PFSK-1 (cell line): ENCODE results near the gene SLCO3A1.

Source experiments
- FOXP2 ChIP-seq: optimal IDR thresholded peaks from 2 replicates; pipeline ENCODE3; 2011; ENCODE audit warnings: borderline replicate concordance, control low read depth, inconsistent platforms; ENCODE audit not compliant: insufficient read depth; ENCODE audit errors: extremely low read length, extremely low read depth
- POLR2AphosphoS5 ChIP-seq: IDR thresholded peaks from 2 replicates; pipeline ENCODE4 v1.6.1; 2012; ENCODE audit warnings: low read depth, mild to moderate bottlenecking, control low read depth, low read length, moderate library complexity
- REST ChIP-seq, 2 experiments: IDR thresholded peaks; 2 replicates each; pipeline versions ENCODE4 v1.6.1 to v1.8.0; 2011 to 2012; ENCODE audit warnings: low read depth in 2 of 2, low read length in 2 of 2, control low read depth in 1 of 2, inconsistent platforms in 1 of 2, mild to moderate bottlenecking in 1 of 2, moderate library complexity in 1 of 2; ENCODE audit not compliant: insufficient read depth in 1 of 2
- SIN3A ChIP-seq: IDR thresholded peaks from 2 replicates; pipeline ENCODE4 v1.6.1; 2012; ENCODE audit warnings: mild to moderate bottlenecking, low read length, moderate library complexity, borderline replicate concordance; ENCODE audit not compliant: insufficient read depth
- TAF1 ChIP-seq: IDR thresholded peaks from 2 replicates; pipeline ENCODE4 v1.6.1; 2012; ENCODE audit warnings: low read length, control low read depth, borderline replicate concordance; ENCODE audit not compliant: insufficient read depth

SLCO3A1 gene

GRCh38 chr15:91881569-91882297 lies 28.2 kb downstream of the SLCO3A1 start:
- no peak for TF ChIP-seq FOXP2
- TF ChIP-seq REST (IDR thresholded peaks at IDR 0.05; ENCODE audit: insufficient read depth in 1 of 2, low read depth in 2 of 2, low read length in 2 of 2), result no peak
- no peak for TF ChIP-seq POLR2AphosphoS5
- no peak for TF ChIP-seq SIN3A
- TF ChIP-seq TAF1, result no peak

- TF ChIP-seq SIN3A, result no peak
- no peak for TF ChIP-seq TAF1
- no peak for TF ChIP-seq FOXP2
- no peak for TF ChIP-seq POLR2AphosphoS5
- TF ChIP-seq REST (IDR thresholded peaks at IDR 0.05; ENCODE audit: insufficient read depth in 1 of 2, low read depth in 2 of 2, low read length in 2 of 2), result no peak
Measured at GRCh38 chr15:91882858-91883586, 29.5 kb downstream of the SLCO3A1 start.

DNA sequence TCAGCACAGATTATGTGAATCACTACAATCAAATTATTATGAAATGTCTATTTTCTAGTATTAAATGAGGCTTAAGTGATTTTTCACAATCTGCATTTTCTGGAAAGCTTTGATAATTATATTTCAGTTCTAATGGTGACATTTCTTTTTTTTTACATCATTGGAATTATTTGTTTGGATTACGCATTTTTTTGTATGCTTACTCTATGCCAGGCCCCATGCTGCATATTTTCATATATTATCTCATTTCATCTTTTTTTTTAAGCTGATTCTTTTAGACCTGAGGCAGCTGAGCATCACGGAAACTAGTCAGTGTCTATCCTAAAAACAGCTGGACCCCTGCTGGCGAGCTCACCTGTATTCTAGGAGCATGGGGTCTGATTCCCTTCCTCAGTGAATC lies 31.1 kb downstream of the SLCO3A1 start:
- TF ChIP-seq POLR2AphosphoS5, result no peak
- no peak for TF ChIP-seq FOXP2
- no peak for TF ChIP-seq TAF1
- TF ChIP-seq SIN3A, result no peak

DNA sequence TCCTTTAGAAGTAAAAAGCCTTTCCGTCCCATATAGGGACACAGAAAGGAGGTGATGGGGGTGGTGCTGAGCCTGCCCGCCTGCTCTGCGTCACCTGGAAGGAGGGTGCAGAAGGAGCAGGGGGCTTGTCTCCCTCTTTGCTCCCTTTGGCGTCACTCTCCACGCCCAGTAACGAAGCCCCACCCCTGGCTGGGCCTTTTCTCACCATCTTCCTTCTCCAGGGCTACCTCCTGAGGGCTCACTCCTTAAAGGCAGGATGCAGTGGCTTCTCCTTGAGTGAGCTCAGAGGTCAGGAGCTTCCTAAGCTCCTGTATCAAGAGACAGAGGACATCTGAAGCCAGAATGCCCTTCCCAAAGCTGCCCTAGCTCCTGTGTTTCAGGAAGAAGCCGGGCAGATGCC lies 31.5 kb downstream of the SLCO3A1 start:
- TF ChIP-seq SIN3A (no peak), POLR2AphosphoS5 (no peak), FOXP2 (no peak), TAF1 (no peak), REST (IDR thresholded peaks at IDR 0.05; ENCODE audit: insufficient read depth in 1 of 2, low read depth in 2 of 2, low read length in 2 of 2) (no peak)

DNA sequence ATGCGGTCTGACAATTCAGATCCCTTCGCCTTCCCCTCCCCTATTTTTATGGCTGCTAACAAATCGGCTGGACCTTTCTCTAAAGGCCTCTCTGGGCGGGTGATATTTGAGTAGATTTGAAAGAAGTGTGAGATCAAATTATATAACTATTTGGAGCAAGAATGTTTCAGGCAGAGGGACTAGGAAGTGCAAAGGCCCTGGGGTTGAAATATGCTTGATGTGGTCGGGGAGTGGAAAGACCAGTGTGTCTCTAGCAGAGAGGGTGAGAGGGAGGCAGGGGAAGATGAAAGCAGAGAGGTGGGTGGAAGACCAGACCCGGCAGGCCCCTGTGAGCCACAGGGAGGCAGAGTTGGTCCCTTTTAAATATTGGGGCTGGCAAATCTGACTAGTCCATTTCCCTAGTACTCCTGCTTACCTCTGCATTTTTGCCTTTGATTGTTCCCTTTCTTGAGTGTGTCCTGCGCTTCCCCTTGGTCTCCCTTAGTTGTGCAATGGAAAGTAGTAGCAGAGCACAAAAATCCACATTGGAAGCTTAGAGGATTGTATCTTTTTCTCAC lies 32.3 kb downstream of the SLCO3A1 start:
- TF ChIP-seq SIN3A (no peak), TAF1 (no peak), FOXP2 (no peak), POLR2AphosphoS5 (no peak), REST (IDR thresholded peaks at IDR 0.05; ENCODE audit: insufficient read depth in 1 of 2, low read depth in 2 of 2, low read length in 2 of 2) (no peak)
